RWPE1 (cell line): ENCODE data around the gene EBNA1BP2.
"Not testable (repeated sequence)": the region's sequence is repeated elsewhere in the genome, so short reads cannot be mapped to it uniquely, and the experiment has no call there.

Experiments used
- CTCF ChIA-PET: fragments of 350-600 bp; sonication (Branson Sonifier 250); formaldehyde crosslinking; extraction: SDS; loops from one replicate; lab custom pipeline; 2021; lab: Yijun Ruan, JAX
- POLR2A ChIA-PET: fragments of 400-600 bp; formaldehyde crosslinking; extraction: SDS; loops from one replicate; lab custom pipeline; 2020; ENCODE audit warnings: antibody characterized with exemption; ENCODE audit not compliant: low non-redundant PET; lab: Yijun Ruan, JAX
- DNase-seq: peaks from one replicate; pipeline ENCODE4 v3.0.0; 2012; ENCODE audit warnings: low spot score
- H3K27ac ChIP-seq: fragments of 450-650 bp; 2 replicates; pipeline ENCODE4 v1.5.1; 2017
- CTCF ChIP-seq: fragments of 450-650 bp; conservative IDR thresholded peaks from 2 replicates; pipeline ENCODE4 v1.5.1; 2017; ENCODE audit warnings: low read depth, mild to moderate bottlenecking

The EBNA1BP2 gene

DNA sequence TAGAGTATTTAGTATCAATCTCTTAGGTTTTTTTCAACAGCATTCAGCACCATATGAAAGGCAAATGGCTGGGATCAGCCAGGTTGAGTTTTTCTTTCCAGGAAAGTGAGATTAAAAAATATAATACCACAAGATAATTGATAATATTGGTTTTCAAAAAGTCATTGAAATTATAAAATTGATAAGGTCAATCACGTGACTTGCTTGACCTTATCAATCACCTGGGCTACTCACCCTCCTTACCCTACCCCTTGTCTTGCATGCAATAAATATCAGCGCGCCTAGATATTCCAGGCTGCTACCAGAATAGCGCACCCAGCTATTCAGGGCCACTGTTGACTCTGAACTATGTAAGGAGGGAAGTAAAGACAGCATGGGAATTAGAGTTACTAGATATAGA is 31.5 kb downstream of the EBNA1BP2 start:
- no peak overlapping the region for H3K27ac ChIP-seq
- TF ChIP-seq CTCF, result no peak
- ChIA-PET CTCF (no interaction called here), POLR2A (no interaction called here)
- DNase-seq, result no peak

DNA sequence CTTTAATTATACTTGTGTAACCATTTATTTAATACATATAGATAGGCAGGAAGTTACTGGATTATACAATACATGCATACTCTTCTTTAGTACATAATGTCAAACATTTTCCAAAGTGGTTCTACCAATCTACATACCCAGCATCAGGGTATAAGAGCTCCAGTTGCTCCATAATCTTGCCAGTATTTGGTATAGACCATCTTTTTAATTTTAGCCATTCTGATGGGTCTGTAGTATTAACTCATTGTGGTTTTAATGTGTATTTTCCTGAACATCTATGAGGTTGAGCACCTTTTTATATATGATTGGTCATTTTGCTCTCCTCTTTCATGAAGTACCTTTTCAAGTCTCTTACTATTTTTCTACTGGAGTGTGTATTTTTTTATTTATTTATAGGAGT is 32.1 kb downstream of the EBNA1BP2 start:
- TF ChIP-seq CTCF, result no peak
- ChIA-PET POLR2A (no interaction called here), CTCF (no interaction called here)
- no peak for DNase-seq
- no peak overlapping the region for H3K27ac ChIP-seq

- POLR2A ChIA-PET, H3K27ac ChIP-seq, CTCF ChIA-PET, DNase-seq: not testable (repeated sequence)
These were observed 32.8 kb downstream of the EBNA1BP2 start for GRCh38 chr1:43139295-43139694.

DNA sequence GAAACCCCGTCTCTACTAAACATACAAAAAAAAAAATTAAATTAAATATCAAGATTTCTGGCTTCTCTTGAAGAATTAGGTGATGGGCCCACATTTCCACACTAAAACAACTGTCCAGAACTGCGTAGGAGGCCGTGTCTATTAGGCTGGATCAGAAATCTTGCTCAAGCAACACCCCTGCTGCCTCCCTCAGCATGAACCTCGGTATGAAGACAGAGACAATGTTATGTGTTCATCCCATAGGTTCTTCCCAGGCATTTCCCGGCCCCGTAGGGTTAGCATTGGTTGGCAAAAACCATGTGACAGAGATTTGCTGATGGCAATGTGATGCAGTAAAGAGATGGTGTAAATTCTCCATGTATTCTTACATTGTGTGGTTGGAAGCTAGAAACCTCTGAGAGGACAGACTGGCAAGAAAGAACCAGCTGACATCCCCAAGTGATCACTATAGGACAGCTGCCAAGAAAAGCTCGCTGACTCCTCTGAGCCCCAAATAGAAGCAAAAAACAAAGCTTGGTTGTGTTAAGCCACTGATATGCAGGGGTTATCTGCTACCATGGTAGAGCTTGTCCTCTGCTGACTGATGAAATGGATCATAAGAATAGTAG is 34.5 kb downstream of the EBNA1BP2 start:
- TF ChIP-seq CTCF, result no peak
- DNase-seq, result no peak
- POLR2A ChIA-PET, result no interaction called here
- CTCF ChIA-PET, result interaction anchor here (0.7 kb wide), 1 partner anchor 27 kb away, joined by 3 read pairs; no protein-coding TSS in a partner anchor
- H3K27ac ChIP-seq, result no peak overlapping the region

GRCh38 chr1:43135857-43136781 is 36.0 kb downstream of the EBNA1BP2 start:
- DNase-seq, result peak; percentile 54
- H3K27ac ChIP-seq, result no peak overlapping the region
- ChIA-PET POLR2A (no interaction called here), CTCF (interaction anchor here (0.6 to 0.8 kb wide), 2 partner anchors 12 to 214 kb away, joined by 3 to 4 read pairs; no protein-coding TSS in a partner anchor)
- no peak for TF ChIP-seq CTCF

DNA sequence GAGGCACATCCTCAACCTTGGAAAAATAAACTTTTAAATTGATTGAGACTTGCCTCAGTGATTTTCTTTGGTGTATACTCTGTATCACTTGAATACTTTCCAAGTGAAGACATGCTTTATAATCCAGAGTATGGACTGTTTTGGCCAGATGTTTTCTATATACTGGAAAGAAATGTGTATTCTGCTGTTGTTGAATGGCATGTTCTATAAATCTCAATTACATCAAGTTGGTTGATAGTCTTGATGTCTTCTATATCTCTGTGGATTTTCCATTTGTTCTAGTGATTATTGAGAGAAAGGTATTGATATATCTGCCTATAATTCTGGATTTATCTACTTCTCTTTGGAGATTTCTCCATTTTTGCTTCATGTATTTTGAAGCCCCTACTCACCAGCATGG is 37.5 kb downstream of the EBNA1BP2 start:
- POLR2A ChIA-PET, result interaction anchor here (0.6 kb wide), 1 partner anchor 38 kb away, joined by 4 read pairs; the partner anchor contains the start of genes CFAP57 and EBNA1BP2
- no peak overlapping the region for H3K27ac ChIP-seq
- TF ChIP-seq CTCF, result no peak
- CTCF ChIA-PET, result no interaction called here
- no peak for DNase-seq
